Naive thymus-derived CD8-positive, alpha-beta T cell (primary cell): ENCODE results near the gene SRR. TPM values are rescaled to one million over a fixed set of nuclear protein-coding genes. Genes with fewer than 3 reads are reported as not detected.
"Not testable (repeated sequence)": the region's sequence is repeated elsewhere in the genome, so short reads cannot be mapped to it uniquely, and the experiment has no call there.

Experiments
- ATAC-seq, 2 donors: fragments of 150-1000 bp; cut with Tn5 transposase in 1 of 2; sonication (Bioruptor Pico), chemical (Tn5 transposase) in 1 of 2; 1 replicate in 1 of 2; 2 replicates in 1 of 2; pipeline ENCODE4 v1.10.0; 2021; ENCODE audit warnings: mild to moderate bottlenecking in 2 of 2, moderate library complexity in 2 of 2
- POLR2A ChIA-PET: fragments of 350-600 bp; sonication (Branson Sonifier 250); formaldehyde crosslinking; loops from one replicate; lab custom pipeline; 2021; ENCODE audit warnings: antibody characterized with exemption; lab: Charles Lee
- DNase-seq, 10 donors: peaks; one replicate each; pipeline versions ENCODE4 v3.0.0 to v3.0.0-alpha.2; 2020 to 2022
- H3K27ac Mint-ChIP-seq, 10 donors: one replicate each; pipeline ENCODE4 v1.8.0; 2020 to 2022; ENCODE audit warnings: mild to moderate bottlenecking in 10 of 10, mixed read lengths in 10 of 10, moderate library complexity in 4 of 10, inconsistent platforms in 1 of 10
- H3K27me3 Mint-ChIP-seq, 5 donors: one replicate each; pipeline ENCODE4 v1.8.0; 2021 to 2022; ENCODE audit warnings: mixed read lengths in 5 of 5
- H3K36me3 Mint-ChIP-seq, 3 donors: one replicate each; pipeline ENCODE4 v1.8.0; 2020 to 2022; ENCODE audit warnings: mixed read lengths in 3 of 3, mild to moderate bottlenecking in 2 of 3, inconsistent platforms in 1 of 3
- H3K4me1 Mint-ChIP-seq, 4 donors: one replicate each; pipeline ENCODE4 v1.8.0; 2021 to 2022; ENCODE audit warnings: mixed read lengths in 4 of 4
- H3K4me3 Mint-ChIP-seq, 10 donors: one replicate each; pipeline ENCODE4 v1.8.0; 2020 to 2022; ENCODE audit warnings: mild to moderate bottlenecking in 10 of 10, mixed read lengths in 10 of 10, moderate library complexity in 6 of 10, inconsistent platforms in 1 of 10
- H3K9me3 Mint-ChIP-seq, 9 donors: one replicate each; pipeline ENCODE4 v1.8.0; 2020 to 2022; ENCODE audit warnings: mixed read lengths in 9 of 9, mild to moderate bottlenecking in 3 of 9, inconsistent platforms in 1 of 9, moderate library complexity in 1 of 9
- polyA plus RNA-seq, 3 donors: library from polyadenylated mRNA; unstranded; fragments of 300-500 nt; fragmentation: Illumina TruSeq; gene quantifications; one replicate each; pipeline ENCODE4 v1.2.3, GENCODE V29; 2021
- total RNA-seq, 8 experiments: library from RNA in 2 of 8; stranded (reverse) in 2 of 8; gene quantifications; one replicate each; pipeline ENCODE4 v1.2.3 and lab custom pipeline; 2021 to 2026

Gene SRR
- total RNA-seq (1 to 10 TPM; 6.1 to 7.3 TPM), polyA plus RNA-seq (1 to 10 TPM; 3.6 to 9.6 (median 8.4) TPM), total RNA-seq (lab: John Stamatoyannopoulos, UW) (2.9 to 7.1 (median 3.4) reads per million in 6 experiments)

GRCh38 chr17:2303204-2304188 lies at the start of gene SRR, which contains the start of gene SMG6:
Gene SRR, plus strand, starts transcription at chr17:2303950. Its CDS starts 11,611 bp downstream, at chr17:2315561.
Gene SMG6, minus strand, starts transcription at chr17:2303785. Its CDS starts 65 bp downstream, at chr17:2303720.
- Mint-ChIP-seq H3K4me3 (peak within 1 kb of the TSS; percentile 83 to 95 (median 92)), H3K27ac (peak within 1 kb of the TSS; percentile 57 to 95 (median 92)), H3K36me3 (peaks cover 4 to 24% (median 8%) of the 10 kb centered on the region in 3 donors), H3K27me3 (no peaks in the 10 kb centered on the region), H3K4me1 (peaks cover 17 to 43% (median 33%) of the 10 kb centered on the region in 4 donors), H3K9me3 (no peaks in the 10 kb centered on the region)
- POLR2A ChIA-PET = interaction anchor here (0.5 to 3.3 kb wide), 12 partner anchors 12 to 623 kb away, joined by 3 to 34 read pairs (median 4); partner anchors contain the start of genes SGSM2 and TSR1
- ATAC-seq (peak; percentile 87 to 90), DNase-seq (peak; percentile 85 to 97 (median 94))

- Mint-ChIP-seq H3K4me3 (peak overlapping the region; percentile 58 to 84 (median 76)), H3K27ac (peak overlapping the region; percentile 86 to 97 (median 96)), H3K36me3 (peaks cover 7 to 16% (median 16%) of the 10 kb centered on the region in 3 donors), H3K4me1 (peaks cover 27 to 76% (median 68%) of the 10 kb centered on the region in 4 donors)
- not testable (repeated sequence) for DNase-seq, H3K9me3 Mint-ChIP-seq, H3K27me3 Mint-ChIP-seq, ATAC-seq
- POLR2A ChIA-PET = interaction anchor here (0.5 to 6.6 kb wide), 11 partner anchors 7 to 571 kb away, joined by 3 to 59 read pairs (median 5); no protein-coding TSS in a partner anchor
Measured at GRCh38 chr17:2258830-2259229, 44.9 kb upstream of the SRR start.

GRCh38 chr17:2259769-2260536 lies 43.8 kb upstream of the SRR start:
- peaks cover 25 to 76% (median 68%) of the 10 kb centered on the region in 4 donors for H3K4me1 Mint-ChIP-seq
- peak overlapping the region; percentile 58 to 84 (median 76) for H3K4me3 Mint-ChIP-seq
- no peaks in the 10 kb centered on the region for H3K27me3 Mint-ChIP-seq
- POLR2A ChIA-PET = interaction anchor here (0.9 to 6.6 kb wide), 10 partner anchors 7 to 93 kb away, joined by 3 to 59 read pairs (median 6); no protein-coding TSS in a partner anchor
- H3K27ac Mint-ChIP-seq = peak overlapping the region; percentile 86 to 97 (median 96)
- peaks cover 1 to 9% (median 9%) of the 10 kb centered on the region in 3 donors for H3K36me3 Mint-ChIP-seq
- DNase-seq = peak in 8 of 10 donors; percentile 31 to 66 (median 56)
- no peaks in the 10 kb centered on the region for H3K9me3 Mint-ChIP-seq
- peak; percentile 48 to 76 for ATAC-seq

- H3K27me3 Mint-ChIP-seq = no peaks in the 10 kb centered on the region
- H3K4me3 Mint-ChIP-seq = peak overlapping the region in 8 of 10 donors; percentile 6 to 91 (median 56)
- peak overlapping the region; percentile 91 to 100 (median 98) for H3K27ac Mint-ChIP-seq
- H3K9me3 Mint-ChIP-seq = no peaks in the 10 kb centered on the region
- no peak for DNase-seq
- H3K36me3 Mint-ChIP-seq = peaks cover 0 to 6% (median 5%) of the 10 kb centered on the region in 3 donors
- no peak for ATAC-seq
- POLR2A ChIA-PET = interaction anchor here (0.9 to 6.6 kb wide), 4 partner anchors 10 to 17 kb away, joined by 3 to 59 read pairs (median 11); no protein-coding TSS in a partner anchor
- H3K4me1 Mint-ChIP-seq = peaks cover 34 to 90% (median 87%) of the 10 kb centered on the region in 4 donors
Measured at GRCh38 chr17:2262135-2262587, 41.6 kb upstream of the SRR start.

GRCh38 chr17:2263183-2264066 lies 40.3 kb upstream of the SRR start:
- POLR2A ChIA-PET = interaction anchor here (0.6 to 6.6 kb wide), 7 partner anchors 12 to 224 kb away, joined by 4 to 59 read pairs (median 5); partner anchors contain the start of genes HIC1, SMG6 and SRR
- peak overlapping the region; percentile 69 to 91 (median 80) for H3K4me3 Mint-ChIP-seq
- H3K36me3 Mint-ChIP-seq = peaks cover 0 to 6% (median 4%) of the 10 kb centered on the region in 3 donors
- peak overlapping the region; percentile 96 to 100 (median 98) for H3K27ac Mint-ChIP-seq
- peak in 4 of 10 donors; percentile 43 to 71 (median 58) for DNase-seq
- H3K9me3 Mint-ChIP-seq = no peaks in the 10 kb centered on the region
- H3K4me1 Mint-ChIP-seq = peaks cover 33 to 92% (median 89%) of the 10 kb centered on the region in 4 donors
- ATAC-seq = peak; percentile 24 to 31
- no peaks in the 10 kb centered on the region for H3K27me3 Mint-ChIP-seq

GRCh38 chr17:2264067-2264860 lies 39.5 kb upstream of the SRR start:
- peaks cover 0 to 6% (median 4%) of the 10 kb centered on the region in 3 donors for H3K36me3 Mint-ChIP-seq
- peak overlapping the region; percentile 69 to 91 (median 80) for H3K4me3 Mint-ChIP-seq
- peaks cover 29 to 85% (median 83%) of the 10 kb centered on the region in 4 donors for H3K4me1 Mint-ChIP-seq
- no peaks in the 10 kb centered on the region for H3K9me3 Mint-ChIP-seq
- H3K27ac Mint-ChIP-seq = peak overlapping the region; percentile 96 to 100 (median 98)
- ATAC-seq (no peak), DNase-seq (no peak)
- no peaks in the 10 kb centered on the region for H3K27me3 Mint-ChIP-seq
- POLR2A ChIA-PET = interaction anchor here (0.6 to 6.6 kb wide), 7 partner anchors 12 to 496 kb away, joined by 3 to 59 read pairs (median 4); partner anchors contain the start of genes HIC1, SMG6 and SRR

GRCh38 chr17:2265166-2265565 lies 38.6 kb upstream of the SRR start:
- H3K4me1 Mint-ChIP-seq = peaks cover 31 to 85% (median 81%) of the 10 kb centered on the region in 4 donors
- ATAC-seq, H3K9me3 Mint-ChIP-seq, DNase-seq, H3K27me3 Mint-ChIP-seq: not testable (repeated sequence)
- H3K27ac Mint-ChIP-seq = peak overlapping the region; percentile 96 to 100 (median 98)
- peaks cover 0 to 10% (median 10%) of the 10 kb centered on the region in 3 donors for H3K36me3 Mint-ChIP-seq
- POLR2A ChIA-PET = interaction anchor here (0.5 to 3.7 kb wide), 8 partner anchors 11 to 548 kb away, joined by 3 to 20 read pairs (median 4); partner anchors contain the start of genes MNT, SMG6 and SRR
- peak overlapping the region; percentile 70 to 91 (median 80) for H3K4me3 Mint-ChIP-seq

- POLR2A ChIA-PET = interaction anchor here (0.5 to 3.7 kb wide), 18 partner anchors 7 to 394 kb away, joined by 3 to 20 read pairs (median 5); partner anchors contain the start of genes HIC1 and TSR1
- Mint-ChIP-seq H3K27ac (peak overlapping the region; percentile 96 to 100 (median 98)), H3K36me3 (peaks cover 0 to 16% (median 12%) of the 10 kb centered on the region in 3 donors), H3K9me3 (no peaks in the 10 kb centered on the region), H3K4me3 (peak overlapping the region; percentile 70 to 91 (median 84)), H3K27me3 (no peaks in the 10 kb centered on the region), H3K4me1 (peaks cover 33 to 88% (median 82%) of the 10 kb centered on the region in 4 donors)
- ATAC-seq (peak; percentile 82 to 84), DNase-seq (peak; percentile 50 to 96 (median 86))
Measured at GRCh38 chr17:2266045-2266864, 37.5 kb upstream of the SRR start.

- ATAC-seq (peak; percentile 5 to 11), DNase-seq (no peak)
- Mint-ChIP-seq H3K4me1 (peaks cover 35 to 85% (median 79%) of the 10 kb centered on the region in 4 donors), H3K36me3 (peaks cover 0 to 16% (median 10%) of the 10 kb centered on the region in 3 donors), H3K27ac (peak overlapping the region; percentile 96 to 100 (median 98)), H3K9me3 (no peaks in the 10 kb centered on the region), H3K4me3 (peak overlapping the region; percentile 70 to 91 (median 84)), H3K27me3 (no peaks in the 10 kb centered on the region)
- POLR2A ChIA-PET = interaction anchor here (0.5 to 3.7 kb wide), 19 partner anchors 8 to 395 kb away, joined by 3 to 20 read pairs (median 5); partner anchors contain the start of genes HIC1 and TSR1
Measured at GRCh38 chr17:2266865-2267228, 36.9 kb upstream of the SRR start.
